Osteoblast (primary cell): ENCODE measurements around the gene CHST9. TPM values are rescaled to one million over a fixed set of nuclear protein-coding genes. Genes with fewer than 3 reads are reported as not detected.

ENCODE experiments used
- DNase-seq: peaks from one replicate; pipeline ENCODE4 v3.0.0; 2011; ENCODE audit warnings: low spot score, mixed read lengths; ENCODE audit not compliant: insufficient read length; ENCODE audit errors: missing footprints
- H2AFZ ChIP-seq: 2 replicates; pipeline ENCODE4 v1.6.0; 2011; ENCODE audit warnings: mild to moderate bottlenecking, low read length
- H3K27ac ChIP-seq: 2 replicates; pipeline ENCODE4 v1.5.1; 2011; ENCODE audit warnings: mild to moderate bottlenecking, low read depth, low read length, moderate library complexity
- H3K27me3 ChIP-seq: 2 replicates; pipeline ENCODE4 v1.6.0; 2012; ENCODE audit warnings: mild to moderate bottlenecking, control low read depth, inconsistent platforms, low read length, moderate library complexity; ENCODE audit not compliant: insufficient read depth
- H3K36me3 ChIP-seq: 2 replicates; pipeline ENCODE4 v1.5.1; 2011; ENCODE audit warnings: mild to moderate bottlenecking, low read length, control low read depth, moderate library complexity; ENCODE audit not compliant: insufficient read depth
- H3K4me1 ChIP-seq: 2 replicates; pipeline ENCODE4 v1.5.1; 2011; ENCODE audit warnings: mild to moderate bottlenecking, low read length, control low read depth, moderate library complexity; ENCODE audit not compliant: insufficient read depth
- H3K4me2 ChIP-seq: 2 replicates; pipeline ENCODE4 v1.6.0; 2011; ENCODE audit warnings: mild to moderate bottlenecking, low read length; ENCODE audit not compliant: insufficient read depth
- H3K4me3 ChIP-seq: fragments of 200-600 bp; sonication (generic); 3 replicates; pipeline ENCODE4 v1.5.1; 2012; ENCODE audit warnings: mild to moderate bottlenecking, low read length, inconsistent platforms; ENCODE audit not compliant: insufficient read depth
- H3K79me2 ChIP-seq: 2 replicates; pipeline ENCODE4 v1.6.0; 2012; ENCODE audit warnings: mild to moderate bottlenecking, low read length, control low read depth, inconsistent platforms; ENCODE audit not compliant: insufficient read depth
- H3K9me3 ChIP-seq: 2 replicates; pipeline ENCODE4 v1.5.1; 2011; ENCODE audit warnings: low read depth, low read length, control low read depth
- H4K20me1 ChIP-seq: 2 replicates; pipeline ENCODE4 v1.6.0; 2012; ENCODE audit warnings: mild to moderate bottlenecking, low read length, control low read depth; ENCODE audit not compliant: insufficient read depth
- CTCF ChIP-seq: IDR thresholded peaks from 2 replicates; pipeline ENCODE4 v1.5.1; 2011; ENCODE audit warnings: mild to moderate bottlenecking, low read depth, low read length, moderate library complexity; ENCODE audit errors: extremely low read depth
- total RNA-seq: library from RNA; depleted of rRNA; stranded (reverse); fragments of >200 nt; gene quantifications from 2 replicates; pipeline ENCODE4 v1.2.3, GENCODE V29; 2012

Gene CHST9
- total RNA-seq, 1 donor: not detected

- Histone ChIP-seq H3K36me3 (no peaks in the 10 kb centered on the region), H4K20me1 (no peaks in the 10 kb centered on the region), H3K27me3 (no peaks in the 10 kb centered on the region), H3K79me2 (no peaks in the 10 kb centered on the region), H2AFZ (no peak overlapping the region), H3K9me3 (no peaks in the 10 kb centered on the region), H3K4me3 (no peak overlapping the region), H3K4me2 (no peak overlapping the region), H3K4me1 (no peaks in the 10 kb centered on the region), H3K27ac (no peak overlapping the region)
- TF ChIP-seq CTCF: no peak
- no peak for DNase-seq
These were observed 316.0 kb downstream of the CHST9 start for GRCh38 chr18:26868968-26869586.

GRCh38 chr18:26867471-26867870 lies 317.6 kb downstream of the CHST9 start:
- H3K4me2 ChIP-seq: no peak overlapping the region
- H3K4me3 ChIP-seq: no peak overlapping the region
- no peak overlapping the region for H3K27ac ChIP-seq
- TF ChIP-seq CTCF: no peak
- no peaks in the 10 kb centered on the region for H3K79me2 ChIP-seq
- H3K9me3 ChIP-seq: no peaks in the 10 kb centered on the region
- no peaks in the 10 kb centered on the region for H3K27me3 ChIP-seq
- no peaks in the 10 kb centered on the region for H3K4me1 ChIP-seq
- no peak for DNase-seq
- no peaks in the 10 kb centered on the region for H3K36me3 ChIP-seq
- H4K20me1 ChIP-seq: no peaks in the 10 kb centered on the region
- H2AFZ ChIP-seq: no peak overlapping the region

- Histone ChIP-seq H3K4me3 (no peak within 1 kb of the TSS), H3K27me3 (no peaks in the 10 kb centered on the region), H3K4me1 (no peaks in the 10 kb centered on the region), H3K36me3 (no peaks in the 10 kb centered on the region), H3K4me2 (no peak within 1 kb of the TSS), H3K27ac (no peak within 1 kb of the TSS), H3K79me2 (no peaks in the 10 kb centered on the region), H3K9me3 (no peaks in the 10 kb centered on the region), H2AFZ (no peak within 1 kb of the TSS), H4K20me1 (no peaks in the 10 kb centered on the region)
- no peak for TF ChIP-seq CTCF
- DNase-seq: no peak
These were observed 319.6 kb downstream of the CHST9 start, which contains the start of gene AQP4 for GRCh38 chr18:26865557-26865956. AQP4 (minus strand) TSS chr18:26865707; CDS start chr18:26865689, 18 bp downstream.

- Histone ChIP-seq H2AFZ (no peak overlapping the region), H3K9me3 (no peaks in the 10 kb centered on the region), H3K4me3 (no peak overlapping the region), H3K4me1 (no peaks in the 10 kb centered on the region), H3K79me2 (no peaks in the 10 kb centered on the region), H3K36me3 (no peaks in the 10 kb centered on the region), H3K4me2 (no peak overlapping the region), H3K27me3 (no peaks in the 10 kb centered on the region), H4K20me1 (no peaks in the 10 kb centered on the region), H3K27ac (no peak overlapping the region)
- DNase-seq: no peak
- no peak for TF ChIP-seq CTCF
These were observed 320.4 kb downstream of the CHST9 start for GRCh38 chr18:26864658-26865057.
